ENCODE results near the gene TMEM239.

Gene TMEM239

GRCh38 chr20:2858591-2858990 is 42.4 kb downstream of the TMEM239 start:
- H3F3A ChIP-seq (ENCODE audit: low read depth): no peaks in the 10 kb centered on the region
- H3K36me3 ChIP-seq (ENCODE audit: insufficient read depth, low read length): peaks cover 11% of the 10 kb centered on the region; the same call in 1 of the 2 replicates
- H2AFZ ChIP-seq (ENCODE audit: low read length): no peak overlapping the region
- no peak overlapping the region for H3K9ac ChIP-seq (ENCODE audit: low read depth, low read length, poor library complexity, severe bottlenecking)
- H3K9me3 ChIP-seq (ENCODE audit: insufficient read depth, low read depth, low read length): no peaks in the 10 kb centered on the region
- no peaks in the 10 kb centered on the region for H3K9me2 ChIP-seq (replicated peaks; ENCODE audit: low read depth, low read length)
- H4K20me1 ChIP-seq (ENCODE audit: insufficient read depth, low read length, poor library complexity, severe bottlenecking): no peaks in the 10 kb centered on the region
- H3K79me2 ChIP-seq (ENCODE audit: insufficient read depth, low read length): no peaks in the 10 kb centered on the region
- H3K27me3 ChIP-seq (ENCODE audit: insufficient read depth, low read length, poor library complexity, severe bottlenecking): no peaks in the 10 kb centered on the region
- TF ChIP-seq, protein P1, sequence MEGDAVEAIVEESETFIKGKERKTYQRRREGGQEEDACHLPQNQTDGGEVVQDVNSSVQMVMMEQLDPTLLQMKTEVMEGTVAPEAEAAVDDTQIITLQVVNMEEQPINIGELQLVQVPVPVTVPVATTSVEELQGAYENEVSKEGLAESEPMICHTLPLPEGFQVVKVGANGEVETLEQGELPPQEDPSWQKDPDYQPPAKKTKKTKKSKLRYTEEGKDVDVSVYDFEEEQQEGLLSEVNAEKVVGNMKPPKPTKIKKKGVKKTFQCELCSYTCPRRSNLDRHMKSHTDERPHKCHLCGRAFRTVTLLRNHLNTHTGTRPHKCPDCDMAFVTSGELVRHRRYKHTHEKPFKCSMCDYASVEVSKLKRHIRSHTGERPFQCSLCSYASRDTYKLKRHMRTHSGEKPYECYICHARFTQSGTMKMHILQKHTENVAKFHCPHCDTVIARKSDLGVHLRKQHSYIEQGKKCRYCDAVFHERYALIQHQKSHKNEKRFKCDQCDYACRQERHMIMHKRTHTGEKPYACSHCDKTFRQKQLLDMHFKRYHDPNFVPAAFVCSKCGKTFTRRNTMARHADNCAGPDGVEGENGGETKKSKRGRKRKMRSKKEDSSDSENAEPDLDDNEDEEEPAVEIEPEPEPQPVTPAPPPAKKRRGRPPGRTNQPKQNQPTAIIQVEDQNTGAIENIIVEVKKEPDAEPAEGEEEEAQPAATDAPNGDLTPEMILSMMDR (conservative IDR thresholded peaks at IDR 0.05; ENCODE audit: low read length): no peak
- no peak for TF ChIP-seq EZH2phosphoT487 (IDR thresholded peaks at IDR 0.05; ENCODE audit: borderline replicate concordance)
- H3K4me3 ChIP-seq (ENCODE audit: low read length, poor library complexity, severe bottlenecking): no peak overlapping the region
- peaks cover 5% of the 10 kb centered on the region for H3K4me1 ChIP-seq (ENCODE audit: insufficient read depth, low read length, poor library complexity, severe bottlenecking)
- no peak overlapping the region for H3K4me2 ChIP-seq (ENCODE audit: low read depth, low read length, poor library complexity, severe bottlenecking)

DNA sequence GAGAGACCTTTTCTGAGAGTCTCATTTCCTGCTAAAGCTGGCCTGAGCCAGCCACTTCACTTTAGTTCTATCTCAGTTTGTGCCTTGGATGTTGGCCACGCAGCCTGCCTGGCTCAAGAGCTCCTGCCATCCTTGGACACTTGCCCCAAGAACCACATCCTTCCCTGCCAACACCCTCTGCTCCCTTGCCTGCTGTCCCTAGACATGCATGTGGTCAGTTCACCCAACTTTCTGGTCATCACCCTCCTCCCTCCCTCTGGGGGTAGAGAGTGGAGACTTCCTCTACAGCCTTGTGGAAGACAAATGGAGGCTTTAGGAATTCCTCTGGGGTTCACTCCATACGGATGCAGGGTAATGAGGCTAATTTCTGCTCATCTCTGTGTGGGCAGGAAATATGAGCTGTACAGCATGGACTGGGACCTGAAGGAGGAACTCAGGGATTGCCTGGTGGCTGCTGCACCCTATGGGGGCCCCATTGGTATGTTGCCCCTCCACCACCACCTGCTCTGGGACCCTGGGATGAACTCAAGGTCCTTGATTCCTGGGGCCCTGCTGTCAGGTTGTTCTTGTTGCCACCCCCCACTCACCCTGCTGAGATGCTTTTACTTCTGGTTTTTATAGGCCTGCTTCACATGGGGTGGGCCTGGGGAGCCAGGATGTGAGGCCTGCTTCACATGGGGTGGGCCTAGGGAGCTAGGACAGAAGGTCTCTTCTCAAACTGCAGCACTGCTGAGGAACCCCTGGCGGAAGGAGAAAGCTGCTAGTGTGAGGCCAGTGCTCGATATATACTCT is 43.4 kb downstream of the TMEM239 start:
- H3K4me1 ChIP-seq (ENCODE audit: insufficient read depth, low read length, poor library complexity, severe bottlenecking): peaks cover 5% of the 10 kb centered on the region
- no peaks in the 10 kb centered on the region for H3K27me3 ChIP-seq (ENCODE audit: insufficient read depth, low read length, poor library complexity, severe bottlenecking)
- TF ChIP-seq, protein P1 (conservative IDR thresholded peaks at IDR 0.05; ENCODE audit: low read length): no peak
- TF ChIP-seq EZH2phosphoT487 (IDR thresholded peaks at IDR 0.05; ENCODE audit: borderline replicate concordance): no peak
- no peak overlapping the region for H2AFZ ChIP-seq (ENCODE audit: low read length)
- peaks cover 18% of the 10 kb centered on the region; the same call in 1 of the 2 replicates for H3K36me3 ChIP-seq (ENCODE audit: insufficient read depth, low read length)
- H3F3A ChIP-seq (ENCODE audit: low read depth): no peaks in the 10 kb centered on the region
- H3K9me3 ChIP-seq (ENCODE audit: insufficient read depth, low read depth, low read length): no peaks in the 10 kb centered on the region
- no peaks in the 10 kb centered on the region for H4K20me1 ChIP-seq (ENCODE audit: insufficient read depth, low read length, poor library complexity, severe bottlenecking)
- H3K79me2 ChIP-seq (ENCODE audit: insufficient read depth, low read length): no peaks in the 10 kb centered on the region
- H3K4me3 ChIP-seq (ENCODE audit: low read length, poor library complexity, severe bottlenecking): no peak overlapping the region
- no peak overlapping the region for H3K9ac ChIP-seq (ENCODE audit: low read depth, low read length, poor library complexity, severe bottlenecking)
- no peaks in the 10 kb centered on the region for H3K9me2 ChIP-seq (replicated peaks; ENCODE audit: low read depth, low read length)
- H3K4me2 ChIP-seq (ENCODE audit: low read depth, low read length, poor library complexity, severe bottlenecking): no peak overlapping the region

- Histone ChIP-seq H4K20me1 (ENCODE audit: insufficient read depth, low read length, poor library complexity, severe bottlenecking) (no peaks in the 10 kb centered on the region), H3K4me2 (ENCODE audit: low read depth, low read length, poor library complexity, severe bottlenecking) (no peak overlapping the region), H3K4me1 (ENCODE audit: insufficient read depth, low read length, poor library complexity, severe bottlenecking) (peaks cover 13% of the 10 kb centered on the region), H3K4me3 (ENCODE audit: low read length, poor library complexity, severe bottlenecking) (no peak overlapping the region), H3K27me3 (ENCODE audit: insufficient read depth, low read length, poor library complexity, severe bottlenecking) (no peaks in the 10 kb centered on the region), H3K79me2 (ENCODE audit: insufficient read depth, low read length) (no peaks in the 10 kb centered on the region), H3K9me2 (replicated peaks; ENCODE audit: low read depth, low read length) (no peaks in the 10 kb centered on the region), H3K9ac (ENCODE audit: low read depth, low read length, poor library complexity, severe bottlenecking) (no peak overlapping the region), H2AFZ (ENCODE audit: low read length) (no peak overlapping the region), H3K9me3 (ENCODE audit: insufficient read depth, low read depth, low read length) (no peaks in the 10 kb centered on the region), H3K36me3 (ENCODE audit: insufficient read depth, low read length) (peaks cover 18% of the 10 kb centered on the region; the same call in 1 of the 2 replicates), H3F3A (ENCODE audit: low read depth) (no peaks in the 10 kb centered on the region; the same call in 1 of the 2 replicates)
- TF ChIP-seq EZH2phosphoT487 (IDR thresholded peaks at IDR 0.05; ENCODE audit: borderline replicate concordance): no peak
- TF ChIP-seq, protein P1 (conservative IDR thresholded peaks at IDR 0.05; ENCODE audit: low read length): no peak
These were observed 48.5 kb downstream of the TMEM239 start for GRCh38 chr20:2864626-2865025.
